Hematopoietic multipotent progenitor cell (in vitro differentiated cells): Measurements from ENCODE around the gene SYK. TPM values are rescaled to one million over a fixed set of nuclear protein-coding genes. Genes with fewer than 3 reads are reported as not detected.

Experiments used
- DNase-seq, 3 donors: peaks; one replicate each; pipeline ENCODE4 v3.0.0-alpha.2; 2011 to 2015; ENCODE audit warnings: low read depth in 2 of 3, low spot score in 2 of 3
- total RNA-seq: library from RNA; depleted of rRNA; stranded (reverse); fragments of >200 nt; gene quantifications from one replicate; pipeline ENCODE4 v1.2.3, GENCODE V29; 2012

The SYK gene
- total RNA-seq, 1 donor, result 62.7 TPM

GRCh38 chr9:90793729-90794128 lies 7.9 kb upstream of the SYK start:
- no peak for DNase-seq

DNA sequence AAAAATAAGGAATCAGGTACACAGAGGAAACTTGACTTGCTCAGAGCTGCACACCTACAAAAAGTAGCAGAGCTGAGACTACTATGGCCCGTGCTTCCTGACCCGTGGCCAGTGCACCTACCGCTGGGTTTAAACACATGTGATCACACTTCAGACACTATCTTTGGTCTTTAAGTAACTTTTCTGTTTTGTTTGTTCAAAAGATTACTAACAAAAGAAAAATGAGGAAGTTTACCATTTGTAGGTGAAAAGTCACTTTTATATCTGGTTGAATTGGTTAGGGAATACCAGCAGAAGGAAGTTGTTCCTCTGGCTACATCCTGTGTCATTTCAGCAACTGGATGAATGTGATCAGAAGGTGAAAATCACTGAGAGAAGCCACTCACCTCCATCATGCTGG lies 6.5 kb upstream of the SYK start:
- no peak for DNase-seq

DNA sequence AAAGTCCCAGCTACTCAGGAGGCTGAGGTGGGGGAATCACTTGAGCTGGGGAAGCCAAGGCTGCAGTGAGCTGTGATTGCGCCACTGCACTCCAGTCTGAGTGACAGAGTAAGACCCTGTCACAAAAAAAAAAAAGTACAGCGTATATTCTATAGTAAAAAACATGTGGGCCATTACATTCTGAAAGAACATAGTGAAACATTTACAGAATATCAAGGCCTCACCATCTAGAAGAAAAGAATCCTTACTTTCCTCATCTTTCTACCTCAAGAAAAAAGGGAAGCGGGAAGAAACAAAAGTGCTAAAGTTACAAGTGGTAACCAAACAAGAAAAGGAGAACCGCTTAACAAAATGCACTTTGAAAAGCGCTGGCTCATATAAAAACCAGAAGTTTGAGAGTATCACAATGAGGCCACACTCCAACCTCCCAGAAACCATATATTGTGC lies 5.7 kb upstream of the SYK start:
- peak in 1 of 3 donors; percentile 72 for DNase-seq

GRCh38 chr9:90799271-90799852 lies 2.3 kb upstream of the SYK start:
- no peak for DNase-seq

DNA sequence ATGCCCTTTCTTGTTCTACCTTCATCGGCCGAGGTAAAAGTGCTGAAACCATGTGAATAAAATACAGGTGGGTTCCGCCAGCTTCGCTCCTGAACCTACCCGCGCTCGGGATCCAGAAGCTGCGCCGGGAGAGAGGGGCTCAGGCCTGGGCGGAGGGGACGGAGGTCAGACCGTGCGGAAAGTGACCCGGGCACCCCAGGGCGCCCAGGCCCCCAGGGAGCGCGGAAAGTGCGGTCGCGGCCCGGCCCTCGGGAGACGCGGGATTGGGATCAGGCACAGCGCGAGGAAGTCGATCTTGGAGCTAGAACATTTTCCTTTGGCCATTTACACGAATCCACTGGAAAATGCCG lies 329 bp downstream of the SYK start:
- no peak for DNase-seq

DNA sequence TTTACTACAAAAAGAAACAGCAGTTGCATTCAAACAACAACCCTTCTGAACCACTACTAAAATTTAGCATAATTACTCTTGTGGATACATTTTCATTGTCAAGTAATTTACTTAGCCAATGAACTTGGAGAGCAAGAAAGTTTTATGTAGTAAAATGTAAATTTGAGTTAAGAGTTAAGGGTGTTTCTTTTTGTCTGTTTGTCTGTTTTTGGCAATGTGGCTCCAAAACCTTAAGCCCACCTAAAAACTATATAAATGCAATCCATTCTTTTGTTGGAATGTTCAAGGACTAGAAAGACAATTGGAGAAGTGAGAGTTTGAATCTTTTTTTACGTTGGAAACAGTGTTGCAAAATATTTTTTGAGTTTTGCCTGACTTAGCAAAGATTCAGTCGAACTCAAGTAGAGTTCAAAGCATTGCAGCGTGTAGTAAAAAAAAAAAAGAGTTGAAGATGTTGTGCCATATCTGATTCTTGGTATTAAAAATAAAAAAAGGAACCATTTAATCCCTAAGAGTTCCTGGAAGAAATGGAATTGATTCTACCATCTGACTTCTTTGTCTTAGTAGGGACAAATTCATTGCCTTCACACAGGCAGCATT lies 867 bp downstream of the SYK start:
- no peak for DNase-seq

GRCh38 chr9:90803860-90804593 lies 2.4 kb downstream of the SYK start:
- peak in 1 of 3 donors; percentile 71 for DNase-seq

- DNase-seq, result no peak
These were observed 3.7 kb downstream of the SYK start for GRCh38 chr9:90805006-90805996.

- DNase-seq, result no peak
These were observed 5.4 kb downstream of the SYK start for GRCh38 chr9:90807006-90807405.

DNA sequence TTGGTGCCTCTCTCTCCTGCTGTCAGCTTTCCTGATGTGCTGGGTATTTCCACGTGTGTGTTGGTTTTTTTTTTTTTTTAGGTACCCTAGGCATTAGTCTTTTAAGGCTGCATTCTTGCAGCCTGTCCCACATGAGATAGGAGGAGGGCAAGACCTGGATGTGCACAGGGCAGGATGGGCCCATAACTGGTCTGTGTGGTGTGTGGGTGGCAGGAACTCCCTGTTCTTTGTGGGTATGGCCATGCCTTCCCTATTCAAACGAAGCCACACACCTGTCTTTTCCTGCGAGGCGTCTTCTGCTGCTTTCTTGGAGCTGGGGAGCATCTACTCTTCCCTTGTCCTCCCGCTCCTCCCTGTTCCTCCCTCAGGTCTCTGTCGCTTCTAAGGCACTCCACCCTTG lies 6.8 kb downstream of the SYK start:
- no peak for DNase-seq

GRCh38 chr9:90808890-90809685 lies 7.5 kb downstream of the SYK start:
- peak in 2 of 3 donors; percentile 57 to 88 for DNase-seq

DNA sequence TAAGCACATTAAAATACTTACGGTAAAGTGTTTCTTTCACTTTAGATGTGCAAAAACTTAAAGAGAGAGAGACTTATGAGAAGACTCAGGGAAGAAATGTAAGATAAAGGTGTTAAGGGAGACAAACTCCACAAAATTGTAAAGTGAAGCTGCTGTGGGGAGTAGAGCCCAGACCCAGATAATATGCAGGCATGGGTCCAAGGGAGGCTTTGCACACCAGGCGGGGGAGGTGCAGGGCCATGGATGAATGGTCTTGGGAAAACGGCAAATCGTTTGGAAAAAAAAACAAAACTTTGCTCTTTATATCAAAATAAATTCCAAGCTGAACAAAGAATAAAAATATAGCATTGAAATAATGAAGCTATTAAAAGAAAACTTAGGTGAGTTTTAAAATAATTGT lies 9.1 kb downstream of the SYK start:
- DNase-seq, result no peak

DNA sequence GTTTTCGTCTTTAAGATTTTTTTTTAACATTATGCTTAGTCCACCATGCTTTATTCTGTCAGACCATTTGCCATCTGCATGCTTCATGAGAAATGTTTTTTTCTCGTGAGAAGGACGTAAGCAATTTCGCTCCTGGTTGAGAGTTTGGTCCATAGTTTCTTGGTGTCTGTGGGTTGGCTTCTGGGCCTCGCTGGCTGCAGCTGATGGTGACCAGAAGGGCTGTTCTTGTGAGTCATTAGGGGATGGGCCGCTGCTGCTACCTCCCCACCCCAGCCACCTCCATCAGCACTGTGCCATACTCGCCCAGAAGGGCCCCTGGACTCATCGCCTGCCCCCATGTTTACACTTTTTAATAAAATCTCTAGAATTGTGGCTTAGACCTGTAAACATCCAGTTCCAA lies 11.4 kb downstream of the SYK start:
- no peak for DNase-seq

- no peak for DNase-seq
These were observed 11.9 kb downstream of the SYK start for GRCh38 chr9:90813523-90813922.

DNA sequence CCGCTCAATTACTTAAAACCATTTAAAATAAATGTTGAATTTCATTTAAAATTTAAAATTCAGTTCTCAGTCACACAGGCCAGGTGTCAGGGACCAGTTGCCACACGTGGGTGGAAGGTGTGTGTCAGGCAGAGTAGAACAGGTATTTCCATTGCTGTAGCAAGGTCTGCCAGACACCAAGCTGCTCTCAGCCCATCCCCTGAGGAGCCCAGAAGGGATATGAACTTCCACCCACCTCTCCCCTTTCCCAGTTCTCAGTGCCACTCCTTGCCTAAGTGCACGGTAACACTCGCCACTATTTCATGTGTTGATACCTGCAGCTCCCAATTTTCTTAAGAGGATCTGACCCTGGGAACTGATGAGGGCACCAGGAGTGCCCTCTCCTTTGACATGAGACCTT lies 12.7 kb downstream of the SYK start:
- DNase-seq, result no peak

- DNase-seq, result peak in 2 of 3 donors; percentile 92 to 94
These were observed 13.7 kb downstream of the SYK start for GRCh38 chr9:90815183-90815943.

- no peak for DNase-seq
These were observed 14.3 kb downstream of the SYK start for GRCh38 chr9:90815944-90816357.

GRCh38 chr9:90816690-90817089 lies 15.1 kb downstream of the SYK start:
- no peak for DNase-seq

GRCh38 chr9:90818279-90818678 lies 16.7 kb downstream of the SYK start:
- DNase-seq, result no peak
